ENCODE measurements around the gene ATAT1. TPM values are rescaled to one million over a fixed set of nuclear protein-coding genes. Genes with fewer than 3 reads are reported as not detected.
A peak's percentile ranks its signal among the peaks of the same experiment; 100 is the strongest.

Gene ATAT1
- total and polyA plus RNA-seq, 2 of the 13 experiments (the other 11 are each of a cell fraction or from before 2014, with no cell fraction given), result 9.2 to 23.6 TPM

DNA sequence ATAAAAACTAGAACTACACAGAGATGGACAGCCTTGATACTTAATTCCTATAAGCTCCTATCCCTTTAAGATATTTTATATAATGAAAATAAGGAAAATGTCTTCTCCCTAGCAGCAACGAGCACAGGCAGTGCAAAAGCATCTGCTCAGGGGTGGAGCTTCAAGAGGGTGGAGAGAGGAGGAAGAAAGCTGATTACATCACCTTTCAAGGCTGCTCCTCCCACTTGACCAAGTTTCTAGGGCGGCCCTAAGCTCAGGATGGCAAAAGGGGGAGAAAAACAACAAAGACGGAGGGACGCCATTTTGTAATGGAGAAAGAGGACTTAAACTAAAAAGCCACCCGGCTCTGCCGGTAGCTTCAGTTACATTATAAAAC, 11.8 kb upstream of the ATAT1 start (continued):
- TF ChIP-seq SIN3A (IDR thresholded peaks at IDR 0.05; ENCODE audit: borderline replicate concordance, low read depth, low read length), result 0 out of 2 replicates have a peak, but pooled peaks have one; percentile 32
- TF ChIP-seq, protein P1, sequence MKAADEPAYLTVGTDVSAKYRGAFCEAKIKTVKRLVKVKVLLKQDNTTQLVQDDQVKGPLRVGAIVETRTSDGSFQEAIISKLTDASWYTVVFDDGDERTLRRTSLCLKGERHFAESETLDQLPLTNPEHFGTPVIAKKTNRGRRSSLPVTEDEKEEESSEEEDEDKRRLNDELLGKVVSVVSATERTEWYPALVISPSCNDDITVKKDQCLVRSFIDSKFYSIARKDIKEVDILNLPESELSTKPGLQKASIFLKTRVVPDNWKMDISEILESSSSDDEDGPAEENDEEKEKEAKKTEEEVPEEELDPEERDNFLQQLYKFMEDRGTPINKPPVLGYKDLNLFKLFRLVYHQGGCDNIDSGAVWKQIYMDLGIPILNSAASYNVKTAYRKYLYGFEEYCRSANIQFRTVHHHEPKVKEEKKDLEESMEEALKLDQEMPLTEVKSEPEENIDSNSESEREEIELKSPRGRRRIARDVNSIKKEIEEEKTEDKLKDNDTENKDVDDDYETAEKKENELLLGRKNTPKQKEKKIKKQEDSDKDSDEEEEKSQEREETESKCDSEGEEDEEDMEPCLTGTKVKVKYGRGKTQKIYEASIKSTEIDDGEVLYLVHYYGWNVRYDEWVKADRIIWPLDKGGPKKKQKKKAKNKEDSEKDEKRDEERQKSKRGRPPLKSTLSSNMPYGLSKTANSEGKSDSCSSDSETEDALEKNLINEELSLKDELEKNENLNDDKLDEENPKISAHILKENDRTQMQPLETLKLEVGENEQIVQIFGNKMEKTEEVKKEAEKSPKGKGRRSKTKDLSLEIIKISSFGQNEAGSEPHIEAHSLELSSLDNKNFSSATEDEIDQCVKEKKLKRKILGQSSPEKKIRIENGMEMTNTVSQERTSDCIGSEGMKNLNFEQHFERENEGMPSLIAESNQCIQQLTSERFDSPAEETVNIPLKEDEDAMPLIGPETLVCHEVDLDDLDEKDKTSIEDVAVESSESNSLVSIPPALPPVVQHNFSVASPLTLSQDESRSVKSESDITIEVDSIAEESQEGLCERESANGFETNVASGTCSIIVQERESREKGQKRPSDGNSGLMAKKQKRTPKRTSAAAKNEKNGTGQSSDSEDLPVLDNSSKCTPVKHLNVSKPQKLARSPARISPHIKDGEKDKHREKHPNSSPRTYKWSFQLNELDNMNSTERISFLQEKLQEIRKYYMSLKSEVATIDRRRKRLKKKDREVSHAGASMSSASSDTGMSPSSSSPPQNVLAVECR (CRISPR knock-in tag; IDR thresholded peaks at IDR 0.05; ENCODE audit: borderline replicate concordance), result peak; percentile 43; the same call in 1 of the 2 replicates
- TF ChIP-seq, protein P2, sequence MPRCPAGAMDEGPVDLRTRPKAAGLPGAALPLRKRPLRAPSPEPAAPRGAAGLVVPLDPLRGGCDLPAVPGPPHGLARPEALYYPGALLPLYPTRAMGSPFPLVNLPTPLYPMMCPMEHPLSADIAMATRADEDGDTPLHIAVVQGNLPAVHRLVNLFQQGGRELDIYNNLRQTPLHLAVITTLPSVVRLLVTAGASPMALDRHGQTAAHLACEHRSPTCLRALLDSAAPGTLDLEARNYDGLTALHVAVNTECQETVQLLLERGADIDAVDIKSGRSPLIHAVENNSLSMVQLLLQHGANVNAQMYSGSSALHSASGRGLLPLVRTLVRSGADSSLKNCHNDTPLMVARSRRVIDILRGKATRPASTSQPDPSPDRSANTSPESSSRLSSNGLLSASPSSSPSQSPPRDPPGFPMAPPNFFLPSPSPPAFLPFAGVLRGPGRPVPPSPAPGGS (CRISPR knock-in tag; IDR thresholded peaks at IDR 0.05), result no peak
- TF ChIP-seq ATF7 (IDR thresholded peaks at IDR 0.05), result peak; percentile 86
- peak; percentile 84; the same call in 1 of the 2 replicates for TF ChIP-seq ATF7 (CRISPR knock-in tag; IDR thresholded peaks at IDR 0.05)
- peak; percentile 56; the same call in 1 of the 2 replicates for TF ChIP-seq ZNF317 (CRISPR knock-in tag; IDR thresholded peaks at IDR 0.05)
- TF ChIP-seq ZFP62 (CRISPR knock-in tag; IDR thresholded peaks at IDR 0.05), result no peak
- TF ChIP-seq ZNF772 (CRISPR knock-in tag; IDR thresholded peaks at IDR 0.05), result 0 out of 2 replicates have a peak, but pooled peaks have one; percentile 72
- no peak for TF ChIP-seq ZNF816 (CRISPR knock-in tag; IDR thresholded peaks at IDR 0.05; ENCODE audit: borderline replicate concordance)
- TF ChIP-seq ZXDC (CRISPR knock-in tag; IDR thresholded peaks at IDR 0.05), result no peak
- no peak for TF ChIP-seq ZSCAN29 (CRISPR knock-in tag; conservative IDR thresholded peaks at IDR 0.05)
- TF ChIP-seq ZFP37 (CRISPR knock-in tag; IDR thresholded peaks at IDR 0.05; ENCODE audit: borderline replicate concordance), result no peak; the same call in 1 of the 2 replicates
- peak; percentile 23; the same call in 1 of the 2 replicates for TF ChIP-seq ZBTB43 (CRISPR knock-in tag; conservative IDR thresholded peaks at IDR 0.05)
- TF ChIP-seq ZNF777 (CRISPR knock-in tag; IDR thresholded peaks at IDR 0.05), result no peak
- TF ChIP-seq, protein P3, sequence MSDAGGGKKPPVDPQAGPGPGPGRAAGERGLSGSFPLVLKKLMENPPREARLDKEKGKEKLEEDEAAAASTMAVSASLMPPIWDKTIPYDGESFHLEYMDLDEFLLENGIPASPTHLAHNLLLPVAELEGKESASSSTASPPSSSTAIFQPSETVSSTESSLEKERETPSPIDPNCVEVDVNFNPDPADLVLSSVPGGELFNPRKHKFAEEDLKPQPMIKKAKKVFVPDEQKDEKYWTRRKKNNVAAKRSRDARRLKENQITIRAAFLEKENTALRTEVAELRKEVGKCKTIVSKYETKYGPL (CRISPR knock-in tag; IDR thresholded peaks at IDR 0.05), result no peak
- TF ChIP-seq IRF1 (CRISPR knock-in tag; IDR thresholded peaks at IDR 0.05; ENCODE audit: low read depth), result no peak
- TF ChIP-seq CHD4 (IDR thresholded peaks at IDR 0.05; ENCODE audit: borderline replicate concordance, low read length), result 0 out of 2 replicates have a peak, but pooled peaks have one; percentile 71
- TF ChIP-seq ATF7-NPFF (CRISPR knock-in tag; IDR thresholded peaks at IDR 0.05; ENCODE audit: low read depth), result no peak
- no peak for TF ChIP-seq NFYC (CRISPR knock-in tag; IDR thresholded peaks at IDR 0.05)
